ENCODE results near the gene NCK2. TPM values are rescaled to one million over a fixed set of nuclear protein-coding genes. Genes with fewer than 3 reads are reported as not detected.

The NCK2 gene
- total and polyA plus RNA-seq, 2 of the 4 experiments (the other 2 are of a cell fraction) = 15.8 to 22.2 TPM

- dilution Hi-C loops (cut with HindIII; ENCODE audit: low sequenced_read_pairs, unreplicated experiment) = no loop called here
- Histone ChIP-seq H3K27me3 (ENCODE audit: control insufficient read depth, insufficient read depth, low read length) (no peaks in the 10 kb centered on the region), H2AFZ (replicated peaks; ENCODE audit: low read length, poor library complexity) (no peak overlapping the region), H4K8ac (ENCODE audit: low read depth in 2 of 2, low read length in 2 of 2) (no peak overlapping the region), H3K9me1 (ENCODE audit: insufficient read depth, low read length) (peaks cover 47% of the 10 kb centered on the region), H3K79me1 (ENCODE audit: low read depth in 1 of 2, low read length in 2 of 2) (peaks cover 40 to 85% of the 10 kb centered on the region in 2 experiments), H3K56ac (ENCODE audit: extremely low read depth, insufficient read depth, low read length) (no peak overlapping the region), H2BK5ac (ENCODE audit: low read depth, low read length, poor library complexity, severe bottlenecking) (no peak overlapping the region), H3K18ac (ENCODE audit: low read depth, low read length) (no peak overlapping the region), H3K9ac (ENCODE audit: low read depth, low read length) (no peak overlapping the region), H2BK15ac (ENCODE audit: low read depth, low read length) (no peak overlapping the region), H3K4me3 (ENCODE audit: insufficient read depth, low read depth, low read length) (no peak overlapping the region), H3K36me3 (ENCODE audit: control insufficient read depth, insufficient read depth, low read length) (peaks cover 2% of the 10 kb centered on the region; the same call in 1 of the 2 replicates), H3K9me3 (ENCODE audit: control insufficient read depth, insufficient read depth, low read length) (no peaks in the 10 kb centered on the region), H2AK9ac (replicated peaks; ENCODE audit: low read depth, low read length, poor library complexity) (peak overlapping the region; percentile 10), H3K4ac (ENCODE audit: low read depth, low read length) (no peak overlapping the region; the same call in 1 of the 2 replicates), H3K14ac (replicated peaks; ENCODE audit: low read depth, low read length) (0 out of 2 replicates have a peak overlapping the region, but pooled peaks have one; percentile 4), H4K91ac (ENCODE audit: insufficient read depth, low read depth, low read length) (no peak overlapping the region), H4K20me1 (ENCODE audit: insufficient read depth, low read length) (peaks cover 18% of the 10 kb centered on the region), H3K4me1 (ENCODE audit: control insufficient read depth, insufficient read depth, low read length) (peaks cover 24% of the 10 kb centered on the region), H3K23ac (ENCODE audit: low read depth, low read length) (no peak overlapping the region), H4K5ac (ENCODE audit: low read depth, low read length) (no peak overlapping the region), H2AK5ac (ENCODE audit: low read depth, low read length) (peak overlapping the region; percentile 75), H3K4me2 (ENCODE audit: low read depth, low read length) (no peak overlapping the region), H2BK120ac (ENCODE audit: low read depth, low read length) (no peak overlapping the region; the same call in 1 of the 2 replicates), H3K27ac (ENCODE audit: insufficient read depth, low read length) (no peak overlapping the region), H2BK20ac (ENCODE audit: low read depth, low read length) (no peak overlapping the region)
- in situ Hi-C loops (cut with MboI; ENCODE audit: low sequenced_read_pairs) = no loop called here
- TF ChIP-seq MAFK (IDR thresholded peaks at IDR 0.05; ENCODE audit: low read depth, low read length) (no peak), MXI1 (IDR thresholded peaks at IDR 0.05; ENCODE audit: borderline replicate concordance, low read depth, low read length) (no peak), BHLHE40 (IDR thresholded peaks at IDR 0.05; ENCODE audit: low read depth, low read length) (no peak), CTCF (conservative IDR thresholded peaks at IDR 0.05; ENCODE audit: low read depth, low read length) (no peak), SMC3 (IDR thresholded peaks at IDR 0.05; ENCODE audit: low read depth, low read length) (no peak), CEBPB (IDR thresholded peaks at IDR 0.05; ENCODE audit: low read depth, low read length) (no peak), RFX5 (IDR thresholded peaks at IDR 0.05; ENCODE audit: low read depth, low read length) (no peak), FOS (IDR thresholded peaks at IDR 0.05; ENCODE audit: low read depth, low read length) (no peak), RCOR1 (IDR thresholded peaks at IDR 0.05; ENCODE audit: insufficient replicate concordance, low read length) (no peak), CHD1 (IDR thresholded peaks at IDR 0.05; ENCODE audit: low read depth, low read length) (no peak), MAZ (IDR thresholded peaks at IDR 0.05; ENCODE audit: borderline replicate concordance, low read depth, low read length) (no peak), NFE2L2 (IDR thresholded peaks at IDR 0.05; ENCODE audit: low read depth, low read length) (no peak), ELK1 (IDR thresholded peaks at IDR 0.05; ENCODE audit: borderline replicate concordance, low read depth, low read length) (no peak), POLR2A (IDR thresholded peaks at IDR 0.05; ENCODE audit: low read depth, low read length) (no peak), USF2 (IDR thresholded peaks at IDR 0.05; ENCODE audit: low read depth, low read length) (no peak), RAD21 (IDR thresholded peaks at IDR 0.05; ENCODE audit: low read length) (no peak)
- CTCF ChIA-PET = no interaction called here
- no peak for ATAC-seq (ENCODE audit: low read depth)
- BruUV-seq (replicated peaks) = no TSS peak
- no peak for DNase-seq
- 83% methylated on average over 5 of the region's 13 CpGs; no CpG with 5 or more reads in 1 of the 2 experiments for WGBS, 2 experiments (ENCODE audit: extremely low coverage in 2 of 2, insufficient read length in 1 of 2)
- POLR2A ChIA-PET (ENCODE audit: unreplicated experiment) = no interaction called here
- intact Hi-C loops (cut with micrococcal nuclease) = loop anchor here (5.0 kb wide), 1 partner anchor 122 kb away; no protein-coding TSS in a partner anchor
These were observed 124.6 kb downstream of the NCK2 start for GRCh38 chr2:105869341-105869740.

All from IMR-90 (cell line).